ACC112 (cell line): Measurements from ENCODE around the gene HTR3E.

ENCODE experiments used
- H2AFZ ChIP-seq: fragments of 200-600 bp; sonication (generic); one replicate; pipeline ENCODE4 v1.6.0; 2017; ENCODE audit warnings: antibody characterized with exemption, low read length; ENCODE audit not compliant: unreplicated experiment
- H3K27ac ChIP-seq: fragments of 200-600 bp; sonication (generic); 2 replicates; pipeline ENCODE4 v1.5.1; 2014; ENCODE audit warnings: low read depth, mild to moderate bottlenecking, antibody characterized with exemption, low read length, moderate library complexity
- H3K27me3 ChIP-seq: fragments of 200-600 bp; sonication (generic); 2 replicates; pipeline ENCODE4 v1.6.1; 2014; ENCODE audit warnings: mild to moderate bottlenecking, antibody characterized with exemption, low read length, moderate library complexity, mixed read lengths; ENCODE audit not compliant: insufficient read depth
- H3K36me3 ChIP-seq: fragments of 200-600 bp; sonication (generic); 2 replicates; pipeline ENCODE4 v1.6.1; 2016; ENCODE audit warnings: mild to moderate bottlenecking, antibody characterized with exemption, low read length, moderate library complexity, mixed read lengths; ENCODE audit not compliant: insufficient read depth
- H3K4me1 ChIP-seq: fragments of 200-600 bp; sonication (generic); one replicate; pipeline ENCODE4 v1.6.1; 2016; ENCODE audit warnings: low read length, mixed read lengths; ENCODE audit not compliant: insufficient read depth, unreplicated experiment, control insufficient read depth
- H3K4me3 ChIP-seq: fragments of 200-600 bp; sonication (generic); 2 replicates; pipeline ENCODE4 v1.5.1; 2014; ENCODE audit warnings: mild to moderate bottlenecking, low read depth, low read length
- H3K79me2 ChIP-seq: fragments of 200-600 bp; sonication (generic); one replicate; pipeline ENCODE4 v1.6.0; 2016; ENCODE audit warnings: low read length; ENCODE audit not compliant: control insufficient read depth, unreplicated experiment, insufficient read depth

HTR3E gene

DNA sequence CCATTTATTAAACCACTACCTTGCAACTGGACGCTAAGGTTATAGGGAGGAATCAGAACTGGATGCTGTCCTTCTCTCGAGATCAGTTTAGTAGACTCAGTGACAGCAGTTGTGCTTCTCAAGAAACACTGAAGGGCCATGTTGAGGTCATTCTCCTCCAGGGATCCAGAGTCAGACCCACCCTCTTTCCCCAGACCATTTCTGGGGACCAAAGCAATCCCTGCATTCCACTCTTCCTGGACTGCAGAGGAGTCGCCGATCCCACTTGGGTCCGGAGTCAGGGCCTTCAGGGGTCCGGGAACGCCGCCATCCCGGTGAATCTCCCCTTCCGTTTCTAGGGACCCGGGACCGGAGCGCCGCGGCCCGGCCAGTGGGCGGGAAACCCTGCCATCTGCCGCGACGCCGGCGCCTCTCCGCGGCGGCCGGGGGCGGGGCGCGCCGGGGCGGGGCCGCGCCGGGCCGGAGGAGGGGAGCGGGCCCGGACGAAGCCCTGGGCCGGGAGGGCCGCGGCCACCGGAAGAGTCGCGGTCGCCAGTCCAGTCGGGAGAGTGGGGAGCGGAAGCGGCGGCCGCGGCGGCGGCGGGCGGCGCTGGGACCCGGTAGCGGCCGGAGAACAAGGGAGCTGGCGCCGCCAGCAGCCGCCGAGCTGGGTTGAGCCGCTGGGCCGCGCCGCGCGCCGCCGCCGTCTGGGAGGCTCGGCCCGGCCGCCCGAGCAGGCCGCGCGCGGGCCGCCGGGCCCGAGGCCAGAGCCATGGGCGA, 58.2 kb downstream of the HTR3E start, which contains the start of gene DVL3:
DVL3 (plus strand) TSS at position 493 of the 759 bp plus-strand sequence; CDS start at position 752, 259 bp downstream.
- H3K27me3 ChIP-seq, result no peaks in the 10 kb centered on the region
- peak within 1 kb of the TSS; percentile 39 for H2AFZ ChIP-seq
- H3K27ac ChIP-seq, result peak within 1 kb of the TSS; percentile 68
- peaks cover 46% of the 10 kb centered on the region for H3K79me2 ChIP-seq
- H3K4me3 ChIP-seq, result peak within 1 kb of the TSS; percentile 97
- H3K4me1 ChIP-seq, result peaks cover 11% of the 10 kb centered on the region
- no peaks in the 10 kb centered on the region for H3K36me3 ChIP-seq

DNA sequence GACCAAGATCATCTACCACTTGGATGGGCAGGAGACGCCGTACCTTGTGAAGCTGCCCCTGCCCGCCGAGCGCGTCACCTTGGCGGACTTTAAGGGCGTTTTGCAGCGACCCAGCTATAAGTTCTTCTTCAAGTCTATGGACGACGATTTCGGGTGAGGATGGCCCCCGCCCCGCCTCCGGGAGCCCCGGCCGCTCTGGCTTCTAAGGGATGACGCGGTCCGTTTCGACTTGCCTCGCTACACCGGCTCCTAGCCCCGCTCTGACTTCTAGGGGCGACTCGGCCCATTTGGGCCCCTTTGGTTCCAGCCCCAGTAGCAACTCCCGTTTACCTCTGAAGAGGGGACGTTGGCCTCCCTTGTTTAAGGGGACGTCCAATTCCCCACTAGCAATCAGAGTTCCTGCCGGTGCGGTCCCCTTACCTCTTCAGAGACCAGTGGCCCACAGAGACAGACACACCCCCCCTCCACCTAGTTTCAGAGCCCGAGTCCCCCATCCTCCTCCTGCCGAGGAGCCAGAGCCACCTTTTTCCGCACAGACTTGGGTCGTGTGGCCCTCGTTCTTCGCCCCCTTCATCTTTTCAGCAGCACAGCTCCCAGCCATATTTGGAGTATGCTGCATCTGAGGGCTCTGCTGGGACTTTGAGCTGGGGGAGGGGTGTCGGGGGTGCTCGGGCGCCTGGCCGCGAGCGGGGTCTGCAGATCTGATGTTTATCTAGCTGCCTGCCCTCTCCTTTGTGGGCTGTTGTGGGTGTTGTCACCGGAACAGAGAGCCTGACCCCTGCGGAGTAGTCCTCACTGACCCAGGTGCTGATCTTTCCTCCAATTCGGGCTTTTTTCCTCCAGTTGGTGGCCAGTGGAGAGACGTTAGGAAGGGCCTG, 59.0 kb downstream of the HTR3E start:
- Histone ChIP-seq H2AFZ (peak overlapping the region; percentile 39), H3K36me3 (no peaks in the 10 kb centered on the region), H3K4me1 (peaks cover 19% of the 10 kb centered on the region), H3K4me3 (peak overlapping the region; percentile 97), H3K27me3 (no peaks in the 10 kb centered on the region), H3K27ac (peak overlapping the region; percentile 68), H3K79me2 (peaks cover 54% of the 10 kb centered on the region)

DNA sequence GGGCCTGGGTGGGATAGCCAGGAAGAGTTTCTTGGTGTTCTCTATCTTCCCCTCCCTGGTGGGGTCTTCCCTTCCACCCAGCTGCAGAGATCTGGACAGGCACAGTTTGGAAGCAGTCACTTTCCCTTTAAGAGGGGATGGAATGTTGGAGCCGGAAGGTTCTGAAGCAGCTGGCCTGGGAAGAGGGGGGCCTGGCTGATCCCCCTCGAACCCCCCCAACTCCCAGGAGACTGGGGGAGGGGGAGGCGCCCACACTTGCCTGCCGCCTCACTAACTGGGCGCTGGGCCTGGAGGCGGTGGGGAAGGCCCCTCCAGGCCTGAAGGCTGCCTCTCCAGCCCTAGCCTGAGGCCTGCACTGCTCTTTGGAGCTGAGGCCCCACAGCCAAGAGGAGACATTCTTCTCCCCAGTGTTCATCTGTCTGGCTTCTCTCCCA, 59.7 kb downstream of the HTR3E start:
- Histone ChIP-seq H3K27ac (peak overlapping the region; percentile 68), H3K27me3 (no peaks in the 10 kb centered on the region), H3K4me3 (peak overlapping the region; percentile 97), H3K36me3 (no peaks in the 10 kb centered on the region), H3K79me2 (peaks cover 60% of the 10 kb centered on the region), H3K4me1 (peaks cover 23% of the 10 kb centered on the region), H2AFZ (no peak overlapping the region)
